HL-60 (cell line): ENCODE data around the gene TRAPPC6A.

Experiments used
- GABPA ChIP-seq: IDR thresholded peaks from 2 replicates; pipeline ENCODE4 v1.6.1; 2012; ENCODE audit warnings: low read depth
- POLR2AphosphoS5 ChIP-seq: IDR thresholded peaks from 2 replicates; pipeline ENCODE4 v1.6.1; 2012; ENCODE audit warnings: low read depth
- REST ChIP-seq: IDR thresholded peaks from 2 replicates; pipeline ENCODE4 v1.6.1; 2012; ENCODE audit warnings: low read depth; ENCODE audit not compliant: insufficient replicate concordance
- TF ChIP-seq, protein P1 (sequence below): IDR thresholded peaks from one replicate; pipeline ENCODE4 v1.5.1; 2011; ENCODE audit warnings: low read length, control low read depth, inconsistent platforms; ENCODE audit not compliant: insufficient read depth

DNA sequence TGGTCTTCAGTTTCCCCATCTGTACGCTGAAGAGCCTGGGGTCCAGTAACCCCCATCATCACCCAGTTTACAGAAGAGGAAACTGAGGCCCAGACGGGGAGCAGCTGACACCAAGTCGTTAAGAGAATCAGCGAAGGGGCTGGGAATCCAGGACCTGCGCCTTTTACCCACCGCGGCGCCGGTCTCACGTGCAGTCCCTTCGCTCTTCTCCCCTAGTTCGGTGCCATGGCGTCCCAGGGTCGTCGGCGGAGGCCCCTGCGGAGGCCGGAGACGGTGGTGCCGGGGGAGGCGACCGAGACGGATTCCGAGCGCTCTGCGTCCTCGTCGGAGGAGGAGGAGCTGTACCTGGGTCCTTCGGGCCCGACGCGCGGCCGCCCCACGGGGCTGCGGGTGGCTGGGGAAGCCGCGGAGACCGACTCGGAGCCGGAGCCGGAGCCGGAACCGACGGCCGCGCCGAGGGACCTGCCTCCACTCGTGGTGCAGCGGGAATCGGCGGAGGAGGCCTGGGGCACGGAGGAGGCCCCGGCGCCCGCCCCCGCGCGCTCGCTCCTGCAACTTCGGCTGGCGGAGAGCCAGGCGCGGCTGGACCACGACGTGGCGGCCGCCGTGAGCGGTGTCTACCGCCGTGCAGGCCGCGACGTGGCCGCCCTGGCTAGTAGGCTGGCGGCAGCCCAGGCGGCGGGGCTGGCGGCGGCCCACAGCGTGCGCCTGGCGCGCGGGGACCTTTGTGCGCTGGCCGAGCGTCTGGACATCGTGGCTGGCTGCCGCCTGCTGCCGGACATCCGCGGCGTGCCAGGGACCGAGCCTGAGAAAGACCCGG is 1.2 kb upstream of the TRAPPC6A start:
- TF ChIP-seq, protein P1, sequence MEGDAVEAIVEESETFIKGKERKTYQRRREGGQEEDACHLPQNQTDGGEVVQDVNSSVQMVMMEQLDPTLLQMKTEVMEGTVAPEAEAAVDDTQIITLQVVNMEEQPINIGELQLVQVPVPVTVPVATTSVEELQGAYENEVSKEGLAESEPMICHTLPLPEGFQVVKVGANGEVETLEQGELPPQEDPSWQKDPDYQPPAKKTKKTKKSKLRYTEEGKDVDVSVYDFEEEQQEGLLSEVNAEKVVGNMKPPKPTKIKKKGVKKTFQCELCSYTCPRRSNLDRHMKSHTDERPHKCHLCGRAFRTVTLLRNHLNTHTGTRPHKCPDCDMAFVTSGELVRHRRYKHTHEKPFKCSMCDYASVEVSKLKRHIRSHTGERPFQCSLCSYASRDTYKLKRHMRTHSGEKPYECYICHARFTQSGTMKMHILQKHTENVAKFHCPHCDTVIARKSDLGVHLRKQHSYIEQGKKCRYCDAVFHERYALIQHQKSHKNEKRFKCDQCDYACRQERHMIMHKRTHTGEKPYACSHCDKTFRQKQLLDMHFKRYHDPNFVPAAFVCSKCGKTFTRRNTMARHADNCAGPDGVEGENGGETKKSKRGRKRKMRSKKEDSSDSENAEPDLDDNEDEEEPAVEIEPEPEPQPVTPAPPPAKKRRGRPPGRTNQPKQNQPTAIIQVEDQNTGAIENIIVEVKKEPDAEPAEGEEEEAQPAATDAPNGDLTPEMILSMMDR: no peak
- TF ChIP-seq POLR2AphosphoS5: no peak
- TF ChIP-seq GABPA: no peak
- no peak for TF ChIP-seq REST
